ENCODE measurements around the gene MAP6. TPM values are rescaled to one million over a fixed set of nuclear protein-coding genes. Genes with fewer than 3 reads are reported as not detected.

MAP6 gene
- total and polyA plus RNA-seq, 12 donors: 1.2 to 9.1 (median 5.8) TPM

DNA sequence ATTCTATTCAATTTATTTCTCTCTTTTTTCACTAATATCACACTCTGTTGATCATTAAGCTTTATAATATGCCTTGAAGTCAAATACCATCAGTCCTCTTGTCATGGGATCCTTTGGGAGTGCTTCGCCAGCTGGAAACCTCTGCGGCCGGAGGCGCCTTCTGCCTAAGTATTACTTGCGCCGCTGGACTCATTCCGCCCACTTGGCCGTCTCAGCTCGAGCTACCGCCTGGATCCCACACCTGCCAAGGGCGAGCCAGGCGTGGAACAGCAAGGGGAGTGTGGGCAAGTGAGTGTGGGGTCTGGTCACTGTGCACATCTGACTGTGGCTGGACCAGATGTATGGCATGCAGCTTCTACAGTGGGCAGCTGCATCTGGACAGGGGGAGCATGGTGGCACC is 9.1 kb upstream of the MAP6 start:
- WGBS, 2 donors: 87 to 90% methylated on average over 12 of the region's 12 CpGs
- no peak for ATAC-seq
- H3K27ac ChIP-seq: no peak overlapping the region
- no peaks in the 10 kb centered on the region for H3K4me1 ChIP-seq
- no peak overlapping the region for H3K4me3 ChIP-seq
- no peak for DNase-seq
- H3K27me3 ChIP-seq: peaks cover 0 to 34% (median 14%) of the 10 kb centered on the region in 7 donors
- intact Hi-C loops (cut with DNase I): loop anchor here in 1 of 10 donors (10.0 kb wide), 1 partner anchor 133 kb away; no protein-coding TSS in a partner anchor
- H3K9me3 ChIP-seq: peaks cover 0 to 4% (median 0%) of the 10 kb centered on the region in 11 donors
- TF ChIP-seq, protein P1, sequence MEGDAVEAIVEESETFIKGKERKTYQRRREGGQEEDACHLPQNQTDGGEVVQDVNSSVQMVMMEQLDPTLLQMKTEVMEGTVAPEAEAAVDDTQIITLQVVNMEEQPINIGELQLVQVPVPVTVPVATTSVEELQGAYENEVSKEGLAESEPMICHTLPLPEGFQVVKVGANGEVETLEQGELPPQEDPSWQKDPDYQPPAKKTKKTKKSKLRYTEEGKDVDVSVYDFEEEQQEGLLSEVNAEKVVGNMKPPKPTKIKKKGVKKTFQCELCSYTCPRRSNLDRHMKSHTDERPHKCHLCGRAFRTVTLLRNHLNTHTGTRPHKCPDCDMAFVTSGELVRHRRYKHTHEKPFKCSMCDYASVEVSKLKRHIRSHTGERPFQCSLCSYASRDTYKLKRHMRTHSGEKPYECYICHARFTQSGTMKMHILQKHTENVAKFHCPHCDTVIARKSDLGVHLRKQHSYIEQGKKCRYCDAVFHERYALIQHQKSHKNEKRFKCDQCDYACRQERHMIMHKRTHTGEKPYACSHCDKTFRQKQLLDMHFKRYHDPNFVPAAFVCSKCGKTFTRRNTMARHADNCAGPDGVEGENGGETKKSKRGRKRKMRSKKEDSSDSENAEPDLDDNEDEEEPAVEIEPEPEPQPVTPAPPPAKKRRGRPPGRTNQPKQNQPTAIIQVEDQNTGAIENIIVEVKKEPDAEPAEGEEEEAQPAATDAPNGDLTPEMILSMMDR (IDR thresholded peaks at IDR 0.05): no peak
- H3K36me3 ChIP-seq: no peaks in the 10 kb centered on the region

GRCh38 chr11:75677275-75677674 is 8.4 kb upstream of the MAP6 start:
- Histone ChIP-seq H3K4me1 (no peaks in the 10 kb centered on the region), H3K27ac (no peak overlapping the region), H3K4me3 (no peak overlapping the region), H3K9me3 (peaks cover 0 to 4% (median 0%) of the 10 kb centered on the region in 11 donors), H3K36me3 (no peaks in the 10 kb centered on the region), H3K27me3 (peaks cover 0 to 33% (median 14%) of the 10 kb centered on the region in 7 donors)
- no peak for DNase-seq
- WGBS, 2 donors: 92 to 95% methylated on average over 1 of the region's 1 CpG
- intact Hi-C loops (cut with DNase I): loop anchor here in 1 of 10 donors (10.0 kb wide), 1 partner anchor 132 kb away; no protein-coding TSS in a partner anchor
- TF ChIP-seq, protein P1 (IDR thresholded peaks at IDR 0.05): no peak
- no peak for ATAC-seq

DNA sequence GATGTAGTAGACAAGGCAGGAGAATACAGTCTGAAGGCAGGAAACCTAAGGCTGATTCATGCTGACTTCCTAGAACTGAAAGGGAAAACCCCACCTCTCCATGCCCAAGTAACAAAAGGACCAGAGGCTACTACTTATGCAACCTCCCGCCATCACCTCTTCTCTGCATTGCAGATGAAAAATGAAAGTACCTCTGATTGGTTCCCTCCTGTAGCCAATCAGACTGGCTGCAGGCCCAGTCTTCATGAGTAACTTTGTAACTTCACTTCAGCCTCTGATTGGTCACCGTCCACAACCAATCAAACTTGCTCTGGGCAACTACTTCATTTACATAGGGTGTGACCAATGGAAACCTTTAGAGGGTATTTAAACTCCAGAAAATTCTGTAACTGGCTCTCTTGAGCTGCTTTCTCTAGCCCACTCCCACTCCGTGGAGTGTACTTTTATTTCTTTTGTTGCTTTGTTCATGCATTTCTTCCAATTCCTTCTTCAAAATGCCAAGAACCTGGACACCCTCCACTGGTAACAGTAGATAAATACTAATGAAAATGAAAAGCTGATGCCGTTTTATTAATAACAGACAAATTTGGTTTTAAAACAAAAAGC is 5.2 kb upstream of the MAP6 start:
- intact Hi-C loops (cut with DNase I): loop anchor here in 2 of 10 donors (1.0 to 10.0 kb wide), 2 partner anchors 44 to 129 kb away; no protein-coding TSS in a partner anchor
- ATAC-seq (no peak), DNase-seq (no peak)
- Histone ChIP-seq H3K27ac (no peak overlapping the region), H3K4me3 (no peak overlapping the region), H3K36me3 (no peaks in the 10 kb centered on the region), H3K27me3 (peaks cover 0 to 36% (median 13%) of the 10 kb centered on the region in 7 donors), H3K9me3 (peaks cover 0 to 4% (median 0%) of the 10 kb centered on the region in 11 donors), H3K4me1 (peaks cover 0 to 4% (median 0%) of the 10 kb centered on the region in 9 donors)
- 93 to 94% methylated on average over 4 of the region's 4 CpGs for WGBS, 2 donors
- TF ChIP-seq, protein P1 (IDR thresholded peaks at IDR 0.05): no peak

DNA sequence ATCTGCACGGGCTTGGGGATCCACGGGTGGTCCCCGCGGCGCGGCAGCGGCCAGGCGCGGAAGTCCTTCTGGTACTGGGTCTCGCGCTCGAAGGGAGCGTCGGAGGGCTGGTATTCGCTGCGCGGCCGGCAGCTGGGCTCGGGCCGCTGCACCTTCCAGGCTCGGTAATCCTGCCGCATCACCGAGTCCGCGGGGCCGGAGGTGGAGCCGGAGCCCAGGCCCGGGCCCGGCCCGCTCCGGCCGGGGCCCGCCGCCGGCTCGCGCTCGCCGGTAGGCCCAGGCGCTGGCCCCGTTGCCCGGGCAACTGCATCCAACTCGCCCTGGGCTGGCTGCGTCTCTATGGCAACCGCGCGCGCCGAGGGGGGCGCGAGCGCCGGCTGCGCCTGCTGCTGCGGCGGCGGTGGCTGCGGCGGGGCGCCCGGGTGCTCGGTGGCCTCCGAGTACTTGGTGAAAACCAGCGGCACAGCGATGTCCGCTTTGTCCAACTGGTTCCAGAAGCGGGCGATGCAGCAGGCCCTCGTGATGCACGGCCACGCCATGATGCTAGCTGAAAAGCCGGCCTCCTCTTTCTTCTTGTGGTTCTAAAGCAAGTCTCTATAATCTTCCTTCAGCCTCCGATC is 897 bp downstream of the MAP6 start:
- H3K27ac ChIP-seq: peak overlapping the region in 8 of 10 donors; percentile 31 to 64 (median 54)
- TF ChIP-seq, protein P1 (IDR thresholded peaks at IDR 0.05): no peak
- H3K4me1 ChIP-seq: peaks cover 9 to 19% (median 14%) of the 10 kb centered on the region in 9 donors
- no peaks in the 10 kb centered on the region for H3K9me3 ChIP-seq
- no peaks in the 10 kb centered on the region for H3K36me3 ChIP-seq
- DNase-seq: peak; percentile 51 to 59
- H3K4me3 ChIP-seq: peak overlapping the region; percentile 32 to 85 (median 63)
- intact Hi-C loops (cut with DNase I): loop anchor here in 2 of 10 donors (5.0 kb wide), 2 partner anchors 116 to 121 kb away; no protein-coding TSS in a partner anchor
- ATAC-seq: peak; percentile 23 to 78 (median 52)
- WGBS, 2 donors: 0 to 1% methylated on average over 62 to 73 of the region's 73 CpGs
- H3K27me3 ChIP-seq: peaks cover 0 to 91% (median 8%) of the 10 kb centered on the region in 7 donors
